Epithelial cell of proximal tubule (primary cell): ENCODE data around the gene MEIOB. TPM values are rescaled to one million over a fixed set of nuclear protein-coding genes. Genes with fewer than 3 reads are reported as not detected.

Experiments used
- DNase-seq: peaks from one replicate; pipeline ENCODE4 v3.0.0-alpha.2; 2011; ENCODE audit warnings: low read depth
- H3K4me3 ChIP-seq: 2 replicates; pipeline ENCODE4 v1.5.1; 2011; ENCODE audit warnings: low read depth, mild to moderate bottlenecking, low read length
- CTCF ChIP-seq: conservative IDR thresholded peaks from 2 replicates; pipeline ENCODE4 v1.5.1; 2012; ENCODE audit warnings: low read depth, mild to moderate bottlenecking, low read length
- total RNA-seq: library from RNA; depleted of rRNA; stranded (reverse); fragments of >200 nt; gene quantifications from 2 replicates; pipeline ENCODE4 v1.2.3, GENCODE V29; 2015

The MEIOB gene
- total RNA-seq, 1 donor from 2014 or later, result 2.1 TPM

DNA sequence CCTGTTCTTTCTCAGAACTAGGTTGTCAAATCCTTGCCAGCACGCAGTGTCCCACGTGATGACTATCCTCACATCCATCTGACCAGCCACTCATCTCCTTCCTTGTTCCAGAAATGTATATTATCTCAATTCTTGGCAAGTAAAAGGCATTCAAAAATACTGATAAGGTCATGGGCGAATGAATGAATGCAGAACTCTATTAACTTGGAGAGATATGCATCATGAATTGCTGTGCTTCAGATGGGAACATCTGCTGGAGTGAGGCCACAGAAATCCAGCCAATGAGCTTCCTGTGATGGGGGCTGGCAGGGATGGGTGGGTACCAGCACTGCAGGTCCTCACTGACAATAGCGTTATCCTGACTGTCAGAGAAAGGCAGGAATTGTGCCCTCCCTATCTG lies 26.0 kb downstream of the MEIOB start:
- DNase-seq, result no peak
- no peak overlapping the region for H3K4me3 ChIP-seq
- TF ChIP-seq CTCF, result no peak

- DNase-seq, result no peak
- H3K4me3 ChIP-seq, result no peak overlapping the region
- no peak for TF ChIP-seq CTCF
These were observed 32.4 kb downstream of the MEIOB start for GRCh38 chr16:1839554-1839953.

GRCh38 chr16:1834096-1834495 lies 37.9 kb downstream of the MEIOB start:
- DNase-seq, result no peak
- no peak overlapping the region for H3K4me3 ChIP-seq
- TF ChIP-seq CTCF, result no peak

- H3K4me3 ChIP-seq, result no peak overlapping the region
- TF ChIP-seq CTCF, result no peak
- no peak for DNase-seq
These were observed 39.0 kb downstream of the MEIOB start for GRCh38 chr16:1832838-1833454.

- H3K4me3 ChIP-seq, result no peak overlapping the region
- no peak for DNase-seq
- TF ChIP-seq CTCF, result no peak
These were observed 40.5 kb downstream of the MEIOB start for GRCh38 chr16:1831186-1832075.

GRCh38 chr16:1830213-1830612 lies 41.8 kb downstream of the MEIOB start:
- peak; percentile 50 for DNase-seq

More at GRCh38 chr16:1830213-1830612, 41.8 kb downstream of the MEIOB start:
- H3K4me3 ChIP-seq, result peak overlapping the region; percentile 84
- no peak for TF ChIP-seq CTCF
